T-cell (primary cell): Measurements from ENCODE around the gene TENM3. TPM values are rescaled to one million over a fixed set of nuclear protein-coding genes. Genes with fewer than 3 reads are reported as not detected.

ENCODE experiments used
- ATAC-seq, 4 experiments: fragments of 200-7000 bp in 3 of 4; fragments of 150-1000 bp in 1 of 4; cut with Tn5 transposase; replicated peaks in 1 of 4; 1 replicate in 3 of 4; 2 replicates in 1 of 4; pipeline ENCODE4 v1.10.0; 2021; ENCODE audit warnings: moderate library complexity in 3 of 4, mild to moderate bottlenecking in 2 of 4, moderate number of reproducible peaks in 1 of 4
- CTCF ChIA-PET, 2 donors: fragments of 300-600 bp; sonication (Branson Sonifier 250); formaldehyde crosslinking; loops; one replicate each; lab custom pipeline; 2022; ENCODE audit warnings: antibody characterized with exemption in 2 of 2; lab: Charles Lee
- POLR2A ChIA-PET, 2 donors: fragments of 300-600 bp; sonication (Branson Sonifier 250); formaldehyde crosslinking; loops; one replicate each; lab custom pipeline; 2022; ENCODE audit warnings: antibody characterized with exemption in 2 of 2; lab: Charles Lee
- DNase-seq, 35 experiments: peaks; one replicate each; pipeline versions ENCODE4 v3.0.0 to v3.0.0-alpha.2; 2013 to 2023
- H3K27ac ChIP-seq: one replicate; pipeline ENCODE4 v1.5.1; 2013; ENCODE audit warnings: low read length
- H3K27me3 ChIP-seq, 2 experiments: replicated peaks in 1 of 2; 1 replicate in 1 of 2; 2 replicates in 1 of 2; pipeline versions ENCODE4 v1.6.1 to v1.7.0; 2013; ENCODE audit warnings: low read length in 1 of 2, mixed read lengths in 1 of 2; ENCODE audit not compliant: control insufficient read depth in 2 of 2, insufficient read depth in 2 of 2; ENCODE audit errors: extremely low read depth in 1 of 2
- H3K36me3 ChIP-seq, 2 donors: 1 replicate in 1 of 2; 2 replicates in 1 of 2; pipeline versions ENCODE4 v1.6.1 to v1.7.0; 2013; ENCODE audit warnings: low read length in 1 of 2; ENCODE audit not compliant: control insufficient read depth in 2 of 2, insufficient read depth in 1 of 2; ENCODE audit errors: extremely low read depth in 1 of 2
- H3K4me1 ChIP-seq, 2 experiments: 1 replicate in 1 of 2; 2 replicates in 1 of 2; pipeline versions ENCODE4 v1.6.1 to v1.7.0; 2013; ENCODE audit warnings: low read length in 2 of 2, mixed read lengths in 1 of 2; ENCODE audit not compliant: insufficient read depth in 2 of 2, control insufficient read depth in 1 of 2; ENCODE audit errors: extremely low read depth in 1 of 2
- H3K4me3 ChIP-seq, 2 donors: 1 replicate in 1 of 2; 2 replicates in 1 of 2; pipeline versions ENCODE4 v1.5.1 to v1.7.0; 2013; ENCODE audit warnings: mild to moderate bottlenecking in 2 of 2, low read length in 1 of 2, moderate library complexity in 1 of 2; ENCODE audit not compliant: control insufficient read depth in 1 of 2; ENCODE audit errors: extremely low read depth in 1 of 2
- H3K9me3 ChIP-seq: 2 replicates; pipeline ENCODE4 v1.7.0; 2013
- H3K27ac Mint-ChIP-seq, 2 donors: one replicate each; pipeline ENCODE4 v1.8.0; 2020 to 2021; ENCODE audit warnings: mild to moderate bottlenecking in 2 of 2, mixed read lengths in 2 of 2
- H3K27me3 Mint-ChIP-seq, 2 donors: one replicate each; pipeline ENCODE4 v1.8.0; 2021 to 2022; ENCODE audit warnings: mixed read lengths in 2 of 2
- H3K36me3 Mint-ChIP-seq: one replicate; pipeline ENCODE4 v1.8.0; 2021; ENCODE audit warnings: mixed read lengths
- H3K4me1 Mint-ChIP-seq, 3 donors: one replicate each; pipeline ENCODE4 v1.8.0; 2020 to 2022; ENCODE audit warnings: mixed read lengths in 3 of 3, mild to moderate bottlenecking in 1 of 3
- H3K4me3 Mint-ChIP-seq, 3 donors: one replicate each; pipeline ENCODE4 v1.8.0; 2020 to 2022; ENCODE audit warnings: mild to moderate bottlenecking in 3 of 3, mixed read lengths in 3 of 3, moderate library complexity in 3 of 3
- H3K9me3 Mint-ChIP-seq, 3 donors: one replicate each; pipeline ENCODE4 v1.8.0; 2020 to 2022; ENCODE audit warnings: mixed read lengths in 3 of 3
- WGBS: methylation state at CpG from one replicate; pipeline ENCODE4 v1.1.5; 2013; ENCODE audit warnings: missing lambda C conversion rate; ENCODE audit not compliant: insufficient coverage; 5-methylcytosine and 5-hydroxymethylcytosine counted together
- total RNA-seq, 35 experiments: library from RNA in 6 of 35; stranded (reverse) in 6 of 35; fragments of 120-200 nt in 1 of 35; gene quantifications; one replicate each; pipeline versions ENCODE4 v1.2.1 to v1.2.4 and lab custom pipeline; 2013 to 2026

The TENM3 gene
- total RNA-seq, 5 donors from 2014 or later (not counting 1 experiment from before 2014, with no cell fraction given) = 0.03 to 0.44 (median 0.16) TPM; not detected in 2

DNA sequence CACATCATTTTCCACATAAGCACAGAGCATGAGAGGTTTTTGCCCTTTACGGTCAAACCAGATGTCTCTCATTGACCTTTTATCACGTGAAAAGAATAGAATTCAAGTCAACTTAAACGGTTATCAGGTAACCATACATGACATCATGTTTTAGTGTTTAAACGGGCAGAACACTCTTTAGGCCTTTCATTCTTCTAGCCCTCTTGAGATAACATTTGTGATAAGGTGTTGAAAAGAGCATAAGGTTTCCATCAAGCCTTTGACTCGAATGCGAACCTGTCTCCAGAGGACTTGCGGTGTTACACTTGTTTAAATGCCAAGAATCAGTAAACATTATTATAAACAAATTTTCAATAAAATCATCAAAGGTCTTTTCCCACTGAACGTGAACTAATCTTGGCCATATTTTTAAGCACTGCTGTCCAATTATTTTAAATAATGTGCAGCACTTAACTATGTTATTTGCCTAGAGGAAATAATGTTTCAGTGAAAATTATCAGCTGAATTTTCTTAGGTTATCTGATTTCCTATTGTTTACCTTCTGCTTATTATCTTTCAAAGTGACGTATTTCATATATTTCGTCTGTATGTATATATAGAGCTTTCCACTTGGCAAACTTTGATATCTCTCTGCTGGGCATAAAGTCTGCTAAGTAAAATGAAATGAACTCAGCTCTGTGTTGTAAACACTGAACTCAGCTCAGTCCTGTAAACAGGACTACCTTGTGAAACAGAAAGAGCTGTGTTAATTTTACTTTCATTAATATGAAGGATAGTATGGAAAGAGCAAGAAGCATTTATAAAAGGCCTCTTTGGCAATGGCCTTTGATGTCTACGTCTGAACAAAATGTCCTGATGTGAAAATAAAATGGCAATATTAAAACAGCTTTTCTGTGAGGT, 33.3 kb downstream of the TENM3 start:
- CTCF ChIA-PET = no interaction called here
- Mint-ChIP-seq H3K27ac (no peak overlapping the region), H3K9me3 (no peaks in the 10 kb centered on the region), H3K36me3 (no peaks in the 10 kb centered on the region), H3K4me3 (no peak overlapping the region), H3K4me1 (no peaks in the 10 kb centered on the region), H3K27me3 (no peaks in the 10 kb centered on the region)
- Histone ChIP-seq H3K36me3 (no peaks in the 10 kb centered on the region), H3K27ac (no peak overlapping the region), H3K9me3 (no peaks in the 10 kb centered on the region), H3K4me1 (no peaks in the 10 kb centered on the region), H3K4me3 (no peak overlapping the region), H3K27me3 (no peaks in the 10 kb centered on the region)
- POLR2A ChIA-PET = no interaction called here
- ATAC-seq (no peak), DNase-seq (no peak)
- WGBS = 83% methylated on average over 1 of the region's 11 CpGs

DNA sequence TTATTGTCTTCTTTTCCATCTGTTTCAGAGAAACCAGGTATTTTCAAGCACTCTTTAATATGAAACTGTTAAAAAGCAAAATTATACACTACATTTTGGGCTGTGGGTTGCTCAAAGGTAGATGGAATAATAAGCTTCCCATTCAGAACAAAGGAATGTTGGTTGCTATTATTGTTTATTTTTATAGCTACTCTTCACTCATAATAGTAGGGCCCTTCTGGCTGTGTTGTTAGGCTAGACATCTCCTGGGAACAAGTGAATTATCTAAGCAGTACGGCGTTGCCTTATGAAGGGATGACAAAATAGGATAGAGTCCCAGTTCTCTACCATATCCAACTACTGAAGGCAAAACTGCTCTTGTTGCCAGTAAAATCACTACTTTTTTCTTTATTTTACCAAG, 34.2 kb downstream of the TENM3 start:
- Histone ChIP-seq H3K27me3 (no peaks in the 10 kb centered on the region), H3K9me3 (no peaks in the 10 kb centered on the region), H3K4me1 (no peaks in the 10 kb centered on the region), H3K4me3 (no peak overlapping the region), H3K27ac (no peak overlapping the region), H3K36me3 (no peaks in the 10 kb centered on the region)
- ATAC-seq = no peak
- Mint-ChIP-seq H3K9me3 (no peaks in the 10 kb centered on the region), H3K36me3 (no peaks in the 10 kb centered on the region), H3K27ac (no peak overlapping the region), H3K27me3 (no peaks in the 10 kb centered on the region), H3K4me3 (no peak overlapping the region), H3K4me1 (no peaks in the 10 kb centered on the region)
- no CpG with 5 or more reads among the region's 2 CpGs for WGBS
- ChIA-PET CTCF (no interaction called here), POLR2A (no interaction called here)
- no peak for DNase-seq

DNA sequence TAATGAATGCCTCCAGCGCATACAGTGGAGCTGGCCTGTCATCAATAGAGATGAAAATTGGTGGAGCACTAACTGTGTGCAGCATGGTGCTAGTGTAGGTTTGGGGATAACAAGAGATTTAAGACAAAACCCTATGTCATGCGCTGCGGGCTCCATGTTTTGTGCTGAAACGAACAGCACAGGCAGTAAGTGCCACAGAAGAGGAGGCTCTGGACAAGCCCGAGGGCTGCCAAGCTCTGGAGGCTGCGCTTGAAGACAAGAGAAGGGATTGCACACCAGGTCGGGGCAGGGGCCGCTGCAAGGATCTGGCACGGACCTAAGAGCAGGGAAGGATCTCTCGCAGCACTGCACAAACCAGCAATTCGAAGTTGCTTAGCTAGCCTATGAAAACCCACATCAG, 35.5 kb downstream of the TENM3 start:
- H3K4me1 ChIP-seq = no peaks in the 10 kb centered on the region
- POLR2A ChIA-PET = no interaction called here
- no peaks in the 10 kb centered on the region for H3K27me3 Mint-ChIP-seq
- ATAC-seq (no peak), DNase-seq (no peak)
- H3K4me3 Mint-ChIP-seq = no peak overlapping the region
- H3K36me3 Mint-ChIP-seq = no peaks in the 10 kb centered on the region
- CTCF ChIA-PET = no interaction called here
- no peaks in the 10 kb centered on the region for H3K9me3 ChIP-seq
- no peak overlapping the region for H3K4me3 ChIP-seq
- peaks cover 0 to 3% (median 0%) of the 10 kb centered on the region in 3 donors for H3K9me3 Mint-ChIP-seq
- no peaks in the 10 kb centered on the region for H3K27me3 ChIP-seq
- H3K36me3 ChIP-seq = no peaks in the 10 kb centered on the region
- no peak overlapping the region for H3K27ac Mint-ChIP-seq
- 84% methylated on average over 10 of the region's 11 CpGs for WGBS
- H3K27ac ChIP-seq = no peak overlapping the region
- no peaks in the 10 kb centered on the region for H3K4me1 Mint-ChIP-seq

DNA sequence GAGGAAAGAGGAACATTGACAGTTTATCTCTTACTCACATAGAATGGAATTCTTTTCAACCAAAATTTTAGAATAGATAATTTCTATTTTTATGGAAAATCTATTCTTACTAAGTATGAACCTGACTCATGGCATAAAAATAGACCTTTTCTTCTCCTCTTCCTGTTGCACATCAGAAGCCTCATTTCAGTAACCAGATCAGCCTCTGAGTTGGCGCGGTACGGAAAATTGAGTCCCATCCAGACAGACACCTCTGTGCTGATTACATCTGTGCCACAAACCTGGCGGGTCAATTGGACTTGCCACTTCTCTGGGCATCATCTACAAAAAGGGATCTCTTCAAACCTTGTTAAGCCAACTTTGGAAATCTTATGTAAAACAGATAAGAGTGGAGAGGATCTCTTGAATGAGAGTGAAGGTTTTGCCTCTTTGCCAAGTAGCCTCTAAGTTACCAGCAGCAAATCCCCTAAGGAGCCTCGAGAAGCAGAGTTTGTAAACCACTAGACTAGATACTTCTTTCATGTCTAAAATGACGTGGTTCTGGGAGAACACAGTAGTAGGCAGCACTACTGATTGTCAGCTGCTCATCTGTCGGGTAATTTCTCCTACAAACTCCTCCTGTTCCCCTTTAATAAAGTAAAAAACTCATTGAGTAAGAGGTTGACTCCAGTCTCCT, 37.4 kb downstream of the TENM3 start:
- Mint-ChIP-seq H3K4me1 (no peaks in the 10 kb centered on the region), H3K9me3 (peaks cover 0 to 6% (median 0%) of the 10 kb centered on the region in 3 donors), H3K36me3 (no peaks in the 10 kb centered on the region), H3K4me3 (no peak overlapping the region), H3K27me3 (no peaks in the 10 kb centered on the region), H3K27ac (no peak overlapping the region)
- ATAC-seq (no peak), DNase-seq (no peak)
- Histone ChIP-seq H3K4me1 (no peaks in the 10 kb centered on the region), H3K9me3 (no peaks in the 10 kb centered on the region), H3K27me3 (no peaks in the 10 kb centered on the region), H3K27ac (no peak overlapping the region), H3K36me3 (no peaks in the 10 kb centered on the region), H3K4me3 (no peak overlapping the region)
- WGBS = 90% methylated on average over 3 of the region's 7 CpGs
- CTCF ChIA-PET = no interaction called here
- POLR2A ChIA-PET = no interaction called here

DNA sequence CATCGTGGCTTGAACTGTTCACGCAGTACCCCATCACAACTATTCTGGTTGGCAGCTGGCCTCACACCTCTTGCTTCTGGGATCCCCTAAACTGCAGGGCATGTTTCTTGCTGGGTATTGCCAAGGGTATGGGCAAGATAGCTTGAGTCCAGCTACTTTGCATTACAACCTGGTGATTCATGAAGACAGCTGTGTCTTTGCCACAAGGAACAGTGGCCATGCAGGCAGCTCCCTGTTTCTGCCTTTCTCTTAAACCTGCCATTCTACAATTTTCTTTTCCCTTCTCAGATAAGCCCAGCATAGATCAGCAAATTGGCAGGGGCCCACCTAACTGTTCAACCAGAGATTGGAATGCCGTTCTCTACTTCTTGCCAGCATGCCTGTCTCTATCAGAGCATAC, 42.8 kb downstream of the TENM3 start:
- ATAC-seq = no peak
- Histone ChIP-seq H3K36me3 (no peaks in the 10 kb centered on the region), H3K4me1 (no peaks in the 10 kb centered on the region), H3K9me3 (no peaks in the 10 kb centered on the region), H3K27ac (no peak overlapping the region), H3K4me3 (no peak overlapping the region), H3K27me3 (no peaks in the 10 kb centered on the region)
- 92% methylated on average over 2 of the region's 3 CpGs for WGBS
- DNase-seq = no peak
- POLR2A ChIA-PET = no interaction called here
- CTCF ChIA-PET = no interaction called here
- no peaks in the 10 kb centered on the region for H3K4me1 Mint-ChIP-seq
- H3K36me3 Mint-ChIP-seq = no peaks in the 10 kb centered on the region
- peaks cover 0 to 16% (median 0%) of the 10 kb centered on the region in 3 donors for H3K9me3 Mint-ChIP-seq
- no peak overlapping the region for H3K27ac Mint-ChIP-seq
- no peak overlapping the region for H3K4me3 Mint-ChIP-seq
- no peaks in the 10 kb centered on the region for H3K27me3 Mint-ChIP-seq

DNA sequence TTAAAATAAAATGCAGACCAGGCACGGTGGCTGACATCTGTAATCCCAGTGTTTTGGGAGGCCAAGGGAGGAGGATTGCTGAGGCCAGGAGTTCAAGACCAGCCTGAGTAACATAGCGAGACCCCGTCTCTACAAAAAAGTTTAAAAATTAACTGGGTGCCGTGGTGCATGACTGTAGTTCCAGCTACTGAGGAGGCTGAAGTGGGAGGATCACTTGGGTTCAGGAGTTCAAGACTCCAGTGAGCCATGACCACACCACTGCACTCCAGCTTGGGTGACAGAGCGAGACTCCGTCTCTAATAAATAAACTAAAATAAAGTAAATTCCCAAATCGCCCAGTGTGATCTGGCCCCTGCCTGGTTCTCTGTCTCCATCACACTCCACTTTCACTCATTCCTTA, 43.7 kb downstream of the TENM3 start:
- no peaks in the 10 kb centered on the region for H3K27me3 ChIP-seq
- no peaks in the 10 kb centered on the region for H3K36me3 Mint-ChIP-seq
- ChIA-PET CTCF (no interaction called here), POLR2A (no interaction called here)
- no peak overlapping the region for H3K27ac ChIP-seq
- H3K36me3 ChIP-seq = no peaks in the 10 kb centered on the region
- ATAC-seq = no peak
- no peaks in the 10 kb centered on the region for H3K4me1 Mint-ChIP-seq
- WGBS = 97% methylated on average over 4 of the region's 7 CpGs
- no peak overlapping the region for H3K27ac Mint-ChIP-seq
- no peak overlapping the region for H3K4me3 ChIP-seq
- no peak for DNase-seq
- peaks cover 0 to 16% (median 0%) of the 10 kb centered on the region in 3 donors for H3K9me3 Mint-ChIP-seq
- H3K4me1 ChIP-seq = no peaks in the 10 kb centered on the region
- H3K27me3 Mint-ChIP-seq = no peaks in the 10 kb centered on the region
- H3K4me3 Mint-ChIP-seq = no peak overlapping the region
- no peaks in the 10 kb centered on the region for H3K9me3 ChIP-seq
